GM21619 (cell line): ENCODE data around the gene TUBA4B.

Source experiments
- ATAC-seq: cut with Tn5 transposase; IDR thresholded peaks from one replicate; pipeline ENCODE4 v1.9.1; 2021; ENCODE audit not compliant: unreplicated experiment

Gene TUBA4B

DNA sequence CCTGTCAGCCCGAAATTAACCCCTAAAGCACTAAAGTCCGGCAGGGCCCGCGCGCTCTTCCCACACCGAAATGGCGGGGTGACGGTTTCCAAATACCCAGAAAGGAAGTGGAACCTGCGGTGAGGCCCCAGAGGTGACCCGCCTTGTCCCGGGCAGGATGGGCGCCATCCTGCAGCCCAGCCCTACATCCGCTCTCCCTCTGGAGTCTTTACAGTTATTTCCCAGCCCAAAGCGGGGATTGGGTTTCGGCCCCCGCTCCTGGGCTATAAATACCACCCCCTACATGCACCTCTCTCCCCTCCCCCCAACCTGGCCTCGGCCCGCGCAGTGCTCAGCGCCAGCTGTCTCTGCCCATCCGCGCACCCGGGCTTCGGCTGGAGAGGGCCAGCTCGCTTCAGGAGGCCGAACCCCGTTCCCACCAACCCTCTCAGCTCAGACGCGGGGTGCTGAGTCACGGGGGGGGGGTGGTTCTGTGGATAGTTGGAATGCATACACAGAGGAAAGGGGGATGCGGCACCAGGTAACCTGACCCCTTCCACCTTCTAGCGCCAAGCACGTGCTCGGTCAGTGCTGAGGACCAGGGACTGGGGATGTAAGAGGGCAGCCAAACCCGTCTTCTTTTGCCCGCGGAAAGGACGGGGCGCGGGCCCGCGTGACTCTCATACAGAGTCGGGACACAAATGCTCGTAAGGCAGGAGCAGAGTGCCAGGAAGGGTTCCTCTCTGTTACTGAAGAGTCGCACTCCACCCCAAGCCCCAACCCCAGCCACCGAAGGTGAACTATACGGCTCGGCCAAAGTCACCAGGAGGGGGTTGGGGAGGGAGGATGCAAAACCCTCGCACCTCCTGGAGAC lies at the start of gene TUBA4B:
TSS of gene TUBA4B (plus strand) at position 344 of the 853 bp plus-strand sequence. CDS start at position 509, 165 bp downstream.
- no peak for ATAC-seq

DNA sequence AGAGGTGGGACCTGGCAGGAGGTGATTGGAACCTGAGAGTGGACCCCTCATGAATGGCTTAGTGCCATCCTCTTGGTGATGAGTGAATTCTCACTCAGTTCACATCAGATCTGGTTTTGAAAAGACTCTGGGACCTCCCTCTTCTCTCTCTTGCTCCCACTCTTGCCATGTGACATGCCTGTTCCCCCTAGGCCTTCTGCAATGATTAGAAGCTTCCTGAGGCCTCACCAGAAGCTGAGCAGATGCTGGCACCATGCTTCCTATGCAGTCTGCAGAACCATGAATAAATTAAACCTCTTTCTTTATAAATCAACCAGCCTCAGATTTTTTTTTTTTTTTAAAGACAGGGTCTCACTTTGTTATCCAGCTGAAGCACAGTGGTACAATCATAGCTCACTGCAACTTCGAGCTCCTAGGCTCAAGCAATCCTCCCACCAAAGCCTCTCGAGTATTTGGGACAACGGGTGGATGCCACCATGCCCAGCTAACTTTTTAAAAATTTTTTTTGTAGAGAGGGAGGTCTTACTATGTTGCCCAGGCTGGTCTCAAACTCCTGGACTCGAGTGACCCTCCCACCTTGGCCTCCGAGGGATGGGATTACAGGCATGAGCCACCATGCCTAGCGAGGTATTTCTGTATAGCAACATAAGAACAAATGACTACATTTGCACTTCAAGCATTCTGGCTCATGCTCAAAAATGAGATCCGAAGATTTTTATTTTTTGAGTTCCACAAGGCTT lies 48.4 kb upstream of the TUBA4B start:
- no peak for ATAC-seq

DNA sequence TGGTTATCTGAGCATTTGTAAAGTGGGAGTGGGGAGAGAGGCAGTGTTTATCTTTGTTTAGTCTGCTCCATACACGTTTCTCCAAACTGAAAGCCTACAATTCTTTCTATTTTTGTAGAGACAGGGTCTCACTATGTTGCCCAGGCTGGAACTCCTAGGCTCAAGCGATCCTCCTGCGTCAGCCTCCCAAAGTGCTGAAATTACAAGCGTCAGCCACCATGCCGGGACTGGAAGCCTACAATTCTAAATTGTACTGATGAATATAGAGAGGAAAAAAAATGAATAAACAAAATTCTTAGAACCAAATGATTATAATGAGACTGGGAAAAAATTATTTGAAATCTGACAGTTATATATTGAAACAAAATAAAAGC lies 47.9 kb upstream of the TUBA4B start:
- ATAC-seq = no peak

DNA sequence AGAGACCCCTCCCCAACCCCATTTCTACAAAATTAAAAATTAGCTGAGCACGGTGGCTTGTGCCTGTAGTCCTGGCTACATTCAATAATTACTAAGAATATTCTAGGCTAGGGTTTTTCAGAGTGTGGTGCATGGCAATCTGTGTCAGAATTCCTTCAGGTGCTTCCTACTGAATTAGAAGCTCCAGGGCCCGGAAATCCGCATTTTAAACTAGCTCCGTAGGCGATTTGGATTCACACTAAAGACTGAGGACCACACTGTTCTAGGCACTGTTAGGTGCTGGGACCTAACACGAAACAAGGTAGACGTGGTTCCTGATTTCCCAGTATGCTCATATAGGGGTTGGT lies 47.1 kb upstream of the TUBA4B start:
- ATAC-seq = no peak

DNA sequence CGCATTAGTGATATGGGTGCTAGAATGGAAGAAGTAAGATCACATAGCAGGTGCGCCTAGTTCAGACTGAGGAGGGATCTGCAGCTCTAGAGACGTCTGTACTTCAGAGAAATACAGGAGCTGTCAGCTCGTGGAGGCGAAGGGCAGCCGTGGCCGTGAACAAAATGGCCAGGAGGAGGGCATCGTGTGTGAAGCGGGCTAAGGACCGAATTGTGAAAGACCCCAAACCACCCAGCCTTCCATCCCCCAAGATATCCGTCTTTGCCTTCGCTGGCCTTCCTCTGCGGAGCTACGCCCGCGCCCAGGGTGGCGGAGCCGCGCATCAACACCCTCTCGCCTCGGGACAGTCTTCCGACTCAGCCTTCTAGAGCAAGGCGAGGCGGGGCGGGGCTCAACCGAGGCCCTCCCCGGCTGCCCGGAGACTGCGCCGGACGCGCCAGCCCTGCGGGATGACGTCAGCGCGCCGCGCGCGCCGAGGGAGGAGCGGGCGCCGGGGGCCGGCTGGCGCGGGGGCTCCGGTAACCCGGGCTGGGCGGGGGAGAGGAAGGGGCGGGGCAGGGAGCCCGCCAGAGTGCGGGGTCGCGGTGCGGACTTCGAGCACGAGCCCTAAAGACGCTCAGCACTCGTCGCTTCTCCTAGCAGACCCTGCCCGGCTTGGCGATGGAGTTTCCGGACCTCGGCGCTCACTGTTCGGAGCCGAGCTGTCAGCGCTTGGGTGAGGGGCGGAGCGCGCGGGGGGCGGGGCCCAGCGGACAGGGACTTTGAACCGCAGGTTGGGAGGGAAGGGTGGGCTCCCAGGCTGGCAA lies 46.5 kb upstream of the TUBA4B start, which contains the start of gene ZFAND2B:
TSS of gene ZFAND2B (plus strand) at position 455 of the 806 bp plus-strand sequence. CDS start at position 661, 206 bp downstream.
- peak; percentile 98 for ATAC-seq

DNA sequence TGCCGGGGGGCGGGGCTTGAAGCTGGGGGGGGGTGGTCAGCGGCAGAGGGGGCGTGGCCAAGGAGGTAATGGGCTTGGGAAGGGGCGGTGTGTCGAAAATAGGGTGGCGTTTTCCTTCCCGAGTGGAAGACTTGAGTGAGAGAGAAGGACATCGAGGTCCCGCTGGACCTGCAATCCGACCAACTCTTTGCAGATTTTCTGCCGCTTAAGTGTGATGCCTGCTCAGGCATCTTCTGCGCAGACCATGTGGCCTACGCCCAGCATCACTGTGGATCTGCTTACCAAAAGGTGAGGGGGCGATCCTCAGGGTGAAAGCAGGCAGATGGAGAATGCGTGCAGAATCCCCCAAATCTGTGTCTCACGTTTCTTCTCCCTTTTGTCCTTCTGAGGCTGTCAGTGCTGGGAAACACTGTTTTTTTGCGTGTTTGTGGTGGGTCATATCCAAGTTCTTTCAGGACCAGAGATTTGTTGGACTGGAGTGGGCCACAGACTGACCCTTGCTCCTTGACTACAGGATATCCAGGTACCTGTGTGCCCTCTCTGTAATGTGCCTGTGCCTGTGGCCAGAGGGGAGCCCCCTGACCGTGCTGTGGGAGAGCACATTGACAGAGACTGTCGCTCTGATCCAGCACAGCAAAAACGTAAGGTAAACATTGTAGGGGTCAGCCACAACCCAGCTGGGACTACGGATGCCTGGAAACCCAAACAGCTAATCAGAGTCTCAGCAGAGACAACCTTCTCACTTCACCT lies 45.7 kb upstream of the TUBA4B start:
- ATAC-seq = no peak

DNA sequence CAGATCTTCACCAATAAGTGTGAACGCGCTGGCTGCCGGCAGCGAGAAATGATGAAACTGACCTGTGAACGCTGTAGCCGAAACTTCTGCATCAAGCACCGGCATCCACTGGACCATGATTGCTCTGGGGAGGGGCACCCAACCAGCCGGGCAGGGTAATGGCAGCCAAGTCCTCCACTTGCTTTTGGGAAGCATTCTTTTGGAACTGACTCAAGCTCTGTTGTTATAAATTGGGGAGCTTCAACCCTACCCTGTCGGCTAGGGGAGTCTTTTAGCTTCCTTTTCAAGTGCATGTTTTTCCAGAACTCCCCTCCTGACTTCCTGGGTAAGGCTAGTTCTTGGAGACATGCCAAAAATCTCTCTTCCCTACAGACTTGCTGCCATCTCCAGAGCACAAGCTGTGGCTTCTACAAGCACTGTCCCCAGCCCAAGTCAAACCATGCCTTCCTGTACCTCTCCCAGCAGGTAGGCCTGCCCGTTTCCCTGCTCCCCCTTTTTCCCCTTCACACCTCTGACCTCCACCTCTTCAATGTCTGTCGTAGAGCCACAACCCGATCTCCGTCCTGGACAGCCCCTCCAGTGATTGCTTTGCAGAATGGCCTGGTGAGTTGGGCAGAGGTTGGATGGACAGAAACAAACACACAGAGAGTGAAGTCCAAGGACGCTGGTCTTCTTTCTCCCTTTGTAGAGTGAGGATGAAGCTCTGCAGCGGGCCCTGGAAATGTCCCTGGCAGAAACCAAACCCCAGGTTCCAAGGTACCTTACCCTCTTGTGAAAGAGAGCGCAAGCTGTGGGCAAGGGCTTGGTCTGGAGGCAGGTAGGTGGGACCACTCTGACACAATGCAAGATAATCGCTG lies 44.9 kb upstream of the TUBA4B start:
- no peak for ATAC-seq

DNA sequence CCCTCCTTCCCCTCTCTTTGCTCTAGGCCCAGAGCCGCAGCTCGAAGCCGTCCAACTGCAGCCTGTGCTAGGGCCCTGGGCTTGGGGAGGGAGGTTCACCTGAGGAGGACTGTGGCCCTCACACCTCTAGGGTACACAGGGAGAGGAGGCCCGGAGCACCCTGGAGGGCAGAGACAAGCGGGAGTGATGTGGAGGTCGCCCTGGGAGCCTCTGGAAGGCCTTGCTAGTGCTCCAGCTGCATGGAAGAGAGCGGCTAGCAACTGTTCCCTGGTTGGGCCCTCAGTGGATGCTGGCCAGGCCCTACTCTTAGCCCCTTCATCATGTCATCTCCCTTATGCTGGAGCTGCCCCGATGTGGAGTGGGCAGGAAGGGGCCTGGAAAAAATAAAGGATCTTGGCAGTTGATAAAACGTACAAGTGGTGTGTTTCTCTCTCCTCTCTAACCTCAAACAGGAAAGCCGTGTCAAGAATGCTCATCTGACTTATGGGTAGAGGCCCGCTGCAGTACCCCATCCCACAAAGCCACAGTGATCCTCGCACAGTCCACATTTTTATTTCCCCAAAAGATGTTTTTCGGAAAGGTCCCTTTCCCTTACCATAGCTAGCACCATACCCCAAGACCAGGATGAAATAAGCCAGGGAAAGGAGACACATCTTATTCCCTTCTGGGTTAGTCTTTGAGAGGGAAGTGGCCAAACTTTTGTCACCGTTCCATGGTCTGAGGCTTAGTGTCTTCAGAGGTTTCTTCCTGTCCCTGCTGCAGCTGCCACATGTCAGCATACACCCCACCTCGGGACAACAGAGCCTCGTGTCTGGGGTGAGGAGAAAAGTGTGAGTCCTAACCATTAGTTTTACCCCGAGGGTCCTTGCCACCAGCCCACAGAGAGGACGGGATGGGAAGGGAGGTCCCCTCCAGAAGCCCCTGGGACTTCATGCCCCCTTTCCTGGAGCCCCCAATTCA lies 43.5 kb upstream of the TUBA4B start:
- ATAC-seq = no peak

DNA sequence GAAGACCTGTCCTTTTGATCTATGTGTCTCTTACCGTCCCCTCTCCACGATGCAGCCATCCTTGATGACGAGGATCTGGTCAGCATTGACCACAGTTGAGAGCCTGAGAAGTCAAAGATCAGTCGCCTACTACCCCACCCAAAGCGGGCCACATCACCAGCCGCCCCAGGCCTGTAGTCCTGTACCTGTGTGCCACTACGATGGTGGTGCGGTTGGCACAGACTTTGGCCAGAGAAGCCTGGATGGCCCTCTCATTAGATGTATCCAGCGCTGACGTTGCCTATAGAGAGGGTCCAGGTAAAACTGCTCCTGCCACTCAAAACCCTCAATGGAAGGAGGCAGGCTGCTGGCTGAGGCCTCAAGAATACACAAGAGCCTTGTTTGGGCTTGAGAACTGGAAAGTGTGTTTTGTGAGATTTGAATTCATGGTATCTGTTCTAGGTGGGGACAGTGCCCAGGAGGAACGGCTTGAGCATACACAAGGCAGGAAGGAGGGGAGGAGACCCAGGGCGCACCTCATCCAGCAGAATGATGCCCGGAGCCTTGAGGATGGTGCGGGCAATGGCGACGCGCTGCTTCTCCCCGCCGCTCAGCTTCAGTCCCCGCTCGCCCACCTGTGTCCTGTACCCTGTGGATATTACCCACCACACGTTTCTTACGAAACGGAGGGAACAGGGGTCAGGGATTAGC lies 42.7 kb upstream of the TUBA4B start:
- ATAC-seq = no peak

DNA sequence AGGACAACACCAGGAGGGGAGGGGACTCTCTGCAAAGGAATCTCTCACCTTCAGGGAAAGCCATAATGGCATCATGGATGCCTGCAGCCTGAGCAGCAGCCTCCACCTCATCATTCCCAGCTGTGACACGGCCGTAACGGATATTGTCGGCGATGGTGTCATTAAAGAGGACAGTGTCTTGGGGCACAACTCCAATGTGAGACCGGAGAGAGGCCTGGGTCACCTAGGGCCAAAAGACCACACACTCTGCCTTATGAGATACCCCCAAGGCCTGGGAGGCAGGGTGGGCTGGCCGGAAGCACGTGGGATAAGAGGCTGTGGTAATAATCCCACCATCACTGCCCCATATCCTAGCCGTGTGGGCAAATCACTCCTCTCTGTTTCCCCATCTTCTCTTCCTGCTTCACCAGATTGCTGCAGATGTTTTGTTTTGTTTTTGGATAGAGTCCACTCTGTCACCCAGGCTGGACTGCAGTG lies 42.1 kb upstream of the TUBA4B start:
- ATAC-seq = no peak

DNA sequence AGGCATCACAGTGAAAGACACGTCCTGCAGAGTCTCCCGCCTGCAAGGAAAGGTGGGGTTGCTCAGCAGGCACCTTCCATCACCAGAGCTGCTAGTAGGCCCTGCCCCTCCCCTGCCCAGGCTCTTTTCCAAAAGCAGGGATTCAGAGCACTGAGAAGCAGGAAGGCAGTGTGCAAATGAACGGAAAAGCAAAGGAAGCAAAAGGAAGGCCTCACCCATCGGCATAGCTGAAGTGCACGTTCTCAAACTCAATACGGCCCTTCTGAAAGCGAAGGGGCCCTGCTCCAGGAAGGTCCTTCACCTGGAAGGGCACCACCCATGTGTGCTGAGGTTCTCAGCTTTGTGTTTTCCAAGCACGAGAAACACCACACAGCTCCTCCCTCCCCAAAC lies 40.0 kb upstream of the TUBA4B start:
- ATAC-seq = no peak

DNA sequence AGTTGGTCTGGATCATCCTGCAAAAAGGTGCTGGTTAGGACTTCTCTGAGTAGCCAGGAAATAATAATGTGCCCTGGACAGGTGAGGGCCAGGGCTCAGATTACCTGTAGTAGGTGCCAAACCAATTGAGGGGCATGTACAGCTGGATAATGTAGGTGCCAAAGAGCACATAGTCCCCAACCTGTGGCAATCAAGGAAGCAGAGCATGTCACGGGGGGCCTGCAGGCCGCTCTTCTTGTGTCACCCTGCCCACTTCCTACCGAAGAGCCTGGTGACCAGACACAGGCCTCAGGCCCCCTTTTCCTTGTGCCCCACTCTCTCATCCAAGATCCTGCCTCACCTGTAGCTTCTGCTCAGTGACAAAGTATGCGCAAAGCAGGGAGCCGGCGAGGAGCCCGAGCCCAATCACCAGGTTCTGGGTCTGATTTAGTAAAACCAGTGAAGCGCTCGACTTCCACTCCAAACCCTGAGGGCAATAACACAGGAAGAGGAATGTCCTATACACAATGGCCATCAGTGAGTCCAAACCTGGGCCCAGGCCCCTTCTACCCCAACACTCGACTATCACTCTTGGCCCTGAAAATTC lies 39.5 kb upstream of the TUBA4B start:
- ATAC-seq = no peak

DNA sequence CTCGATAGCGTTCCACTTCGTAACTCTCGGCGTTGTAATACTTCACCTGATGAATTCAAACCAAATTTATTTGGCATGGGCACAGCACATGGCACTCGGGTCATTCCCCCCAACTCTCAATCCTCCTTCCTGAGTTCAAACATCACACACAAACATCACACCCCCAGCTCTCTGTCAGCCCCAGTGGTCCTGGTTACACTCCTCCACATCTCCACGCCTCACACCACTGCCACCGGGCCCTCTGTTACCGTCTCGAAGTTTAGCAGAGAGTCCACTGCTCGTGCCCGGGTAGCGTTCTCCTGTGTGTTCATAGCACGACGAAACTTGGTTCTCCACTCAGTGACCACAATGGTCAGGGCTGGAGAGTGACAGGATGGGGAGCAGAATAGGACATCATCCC lies 38.9 kb upstream of the TUBA4B start:
- no peak for ATAC-seq

DNA sequence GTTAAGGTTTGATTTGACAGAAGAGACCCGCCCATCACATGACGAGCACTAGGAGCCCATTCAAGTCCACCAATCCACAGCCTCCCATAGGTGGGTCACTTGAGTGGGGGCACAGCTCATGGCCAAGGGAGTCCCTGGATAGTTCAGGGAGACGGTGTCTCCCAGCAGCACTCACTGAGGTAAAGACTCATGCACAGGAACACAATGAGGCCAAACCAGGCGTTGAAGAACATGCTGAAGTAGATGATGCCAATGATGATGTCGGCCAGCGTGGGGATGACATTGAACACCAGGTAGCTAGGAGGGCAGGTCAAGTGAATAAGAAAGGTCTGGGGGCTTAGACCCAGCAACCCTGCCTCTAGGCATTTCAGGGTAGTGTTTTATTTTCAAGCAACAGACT lies 38.3 kb upstream of the TUBA4B start:
- ATAC-seq = no peak

DNA sequence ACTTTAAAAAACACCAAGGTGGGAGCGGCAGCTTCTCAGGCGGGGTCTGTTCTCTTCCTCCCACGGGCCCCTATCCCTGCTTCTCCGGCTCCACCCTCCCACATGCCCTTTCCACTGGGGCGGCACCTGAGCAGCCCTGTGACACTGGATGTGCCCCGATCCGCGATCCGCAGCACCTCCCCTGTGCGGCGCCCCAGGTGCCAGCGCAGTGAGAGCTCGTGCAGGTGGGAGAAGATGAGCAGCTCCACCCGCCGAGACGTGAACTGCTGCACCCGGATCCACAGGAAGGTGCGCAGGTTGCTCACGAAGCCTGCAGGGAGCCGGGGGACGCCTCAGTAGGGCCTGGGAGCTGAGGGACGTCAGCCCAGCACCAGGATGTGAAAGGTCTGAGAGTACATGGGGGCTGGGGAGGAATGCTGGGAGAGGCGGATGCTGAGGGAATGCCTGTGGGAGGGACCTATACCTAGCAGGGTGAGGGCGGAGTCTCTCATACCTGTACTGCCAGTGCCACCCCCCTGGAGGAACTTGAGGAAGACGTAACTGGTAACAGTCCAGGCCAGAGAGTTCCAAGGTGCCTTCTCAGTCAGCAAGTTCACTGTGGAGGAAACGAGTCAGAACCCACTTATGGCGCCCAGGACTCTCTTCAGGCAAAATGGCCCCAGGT lies 37.0 kb upstream of the TUBA4B start:
- no peak for ATAC-seq

DNA sequence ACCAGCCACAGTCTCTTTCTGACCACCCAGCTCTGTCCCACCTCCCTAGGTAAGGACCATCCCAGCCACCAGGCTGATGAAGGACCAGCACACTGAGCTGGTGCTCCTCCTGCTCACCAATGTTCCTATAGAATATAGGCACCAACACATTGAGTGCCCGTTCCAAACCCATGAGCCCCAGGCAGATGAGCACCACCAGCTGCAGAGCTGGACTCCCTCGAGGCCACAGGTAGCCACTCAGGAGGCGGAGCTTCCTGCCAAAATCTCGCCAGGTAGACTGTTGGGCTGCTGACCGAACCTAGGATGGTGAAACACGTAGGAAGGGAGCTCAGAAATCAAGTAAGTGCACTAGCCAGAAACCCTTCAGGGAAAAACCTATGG lies 36.5 kb upstream of the TUBA4B start:
- no peak for ATAC-seq

DNA sequence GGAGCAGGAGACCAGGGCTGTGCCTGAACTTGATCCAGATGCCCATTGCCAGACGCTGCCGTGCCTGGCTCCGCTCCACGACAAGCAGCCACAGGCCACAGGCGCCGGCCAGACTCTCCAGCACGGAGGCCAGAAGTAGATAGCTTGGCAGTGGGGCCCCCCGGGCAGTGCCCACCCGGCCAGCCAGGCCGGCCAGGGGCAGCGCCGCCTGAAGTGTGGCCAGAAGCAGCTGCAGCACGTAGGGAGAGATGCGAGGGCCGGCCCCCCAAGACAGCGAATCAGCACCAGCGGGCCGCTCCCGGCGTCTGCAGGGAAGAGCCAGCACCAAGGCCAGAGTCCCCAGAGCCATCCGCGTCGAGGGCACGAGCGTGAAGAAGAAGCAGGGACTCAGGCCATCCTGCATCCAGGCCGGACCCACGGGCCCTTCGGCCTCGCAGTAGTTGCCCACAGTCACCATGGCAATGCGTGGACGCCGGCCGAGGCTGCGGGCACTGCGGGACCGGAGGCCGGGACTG lies 34.8 kb upstream of the TUBA4B start:
- peak; percentile 29 for ATAC-seq
